H1 (cell line): Measurements from ENCODE around the gene HNF1B. TPM values are rescaled to one million over a fixed set of nuclear protein-coding genes. Genes with fewer than 3 reads are reported as not detected.

Experiments
- CTCF ChIA-PET: fragments of 300-600 bp; sonication (Branson Sonifier 250); formaldehyde crosslinking; loops from one replicate; lab custom pipeline; 2021; ENCODE audit not compliant: partially characterized antibody; lab: Charles Lee
- POLR2A ChIA-PET: fragments of 300-600 bp; sonication (Branson Sonifier 250); formaldehyde crosslinking; loops from one replicate; lab custom pipeline; 2021; ENCODE audit warnings: inconsistent platforms; ENCODE audit not compliant: partially characterized antibody; lab: Charles Lee
- DNase-seq, 2 experiments: peaks; one replicate each; pipeline versions ENCODE4 v3.0.0 to v3.0.0-alpha.2; 2010 to 2022; ENCODE audit warnings: low spot score in 2 of 2, low read depth in 1 of 2, mixed read lengths in 1 of 2
- FAIRE-seq: peaks from 2 replicates; lab custom pipeline; 2011; peaks lifted over from hg19 to GRCh38; lab: Jason Lieb, UNC
- H2AFZ ChIP-seq: 2 replicates; pipeline ENCODE4 v1.8.1; 2012; ENCODE audit warnings: low read length, inconsistent platforms
- H2AK5ac ChIP-seq: 2 replicates; pipeline ENCODE4 v1.6.1; 2013; ENCODE audit warnings: low read depth, low read length
- H2BK120ac ChIP-seq: replicated peaks from 2 replicates; pipeline ENCODE3; 2013; ENCODE audit warnings: low read depth, low read length, inconsistent platforms
- H2BK12ac ChIP-seq: 2 replicates; pipeline ENCODE4 v1.6.1; 2013; ENCODE audit warnings: low read depth, low read length
- H2BK15ac ChIP-seq: 2 replicates; pipeline ENCODE4 v1.6.1; 2013; ENCODE audit warnings: low read length
- H2BK20ac ChIP-seq: 2 replicates; pipeline ENCODE4 v1.6.1; 2013; ENCODE audit warnings: low read length
- H2BK5ac ChIP-seq: 2 replicates; pipeline ENCODE4 v1.6.1; 2013; ENCODE audit warnings: low read depth, low read length
- H3K14ac ChIP-seq: 2 replicates; pipeline ENCODE4 v1.6.1; 2013; ENCODE audit warnings: inconsistent platforms; ENCODE audit not compliant: insufficient read length
- H3K18ac ChIP-seq: 2 replicates; pipeline ENCODE4 v1.6.1; 2013; ENCODE audit warnings: low read length; ENCODE audit errors: extremely low read depth
- H3K23ac ChIP-seq: 2 replicates; pipeline ENCODE4 v1.6.1; 2013; ENCODE audit warnings: inconsistent platforms; ENCODE audit not compliant: insufficient read length
- H3K23me2 ChIP-seq: 2 replicates; pipeline ENCODE4 v1.6.1; 2013; ENCODE audit warnings: low read depth, low read length
- H3K27ac ChIP-seq: 2 replicates; pipeline ENCODE4 v1.6.1; 2011; ENCODE audit warnings: low read depth, low read length, inconsistent platforms
- H3K27me3 ChIP-seq, 4 experiments: replicated peaks in 1 of 4; 1 replicate in 1 of 4; 2 replicates in 3 of 4; pipeline versions ENCODE4 v1.6.1 to v1.8.1; 2011 to 2013; ENCODE audit warnings: low read length in 3 of 4, mild to moderate bottlenecking in 3 of 4, inconsistent platforms in 2 of 4, mixed read lengths in 2 of 4, moderate library complexity in 1 of 4; ENCODE audit not compliant: control insufficient read depth in 3 of 4, insufficient read depth in 3 of 4; ENCODE audit errors: extremely low read depth in 1 of 4
- H3K36me3 ChIP-seq, 4 experiments: 2 replicates each; pipeline versions ENCODE4 v1.6.1 to v1.8.1; 2011 to 2013; ENCODE audit warnings: mild to moderate bottlenecking in 4 of 4, low read length in 3 of 4, moderate library complexity in 2 of 4, control low read depth in 1 of 4, inconsistent platforms in 1 of 4; ENCODE audit not compliant: insufficient read depth in 4 of 4, control insufficient read depth in 2 of 4
- H3K4ac ChIP-seq: replicated peaks from 2 replicates; pipeline ENCODE3; 2013; ENCODE audit warnings: low read length, low read depth, mixed read lengths, inconsistent platforms; ENCODE audit not compliant: insufficient read length
- H3K4me1 ChIP-seq, 4 experiments: replicated peaks in 1 of 4; 1 replicate in 1 of 4; 2 replicates in 3 of 4; pipeline versions ENCODE4 v1.6.1 to v1.8.1; 2011 to 2013; ENCODE audit warnings: low read length in 3 of 4, inconsistent platforms in 2 of 4, mixed read lengths in 1 of 4; ENCODE audit not compliant: insufficient read depth in 4 of 4, control insufficient read depth in 3 of 4
- H3K4me2 ChIP-seq, 2 experiments: 2 replicates each; pipeline versions ENCODE4 v1.6.1 to v1.8.1; 2011 to 2013; ENCODE audit warnings: low read depth in 2 of 2, low read length in 2 of 2, control low read depth in 1 of 2, inconsistent platforms in 1 of 2, mild to moderate bottlenecking in 1 of 2; ENCODE audit not compliant: insufficient read depth in 1 of 2
- H3K4me3 ChIP-seq, 4 experiments: fragments of 200-600, 300-600 bp in 1 of 4; sonication (generic), shearing (Covaris generic), sonication (Bioruptor Twin) in 1 of 4; 2 replicates each; pipeline versions ENCODE4 v1.5.1 to v1.8.1; 2011 to 2016; ENCODE audit warnings: low read length in 4 of 4, low read depth in 3 of 4, control low read depth in 2 of 4, inconsistent platforms in 2 of 4, mild to moderate bottlenecking in 2 of 4, mixed read lengths in 1 of 4, moderate library complexity in 1 of 4; ENCODE audit not compliant: insufficient read depth in 2 of 4; ENCODE audit errors: extremely low read depth in 1 of 4
- H3K56ac ChIP-seq: replicated peaks from 2 replicates; pipeline ENCODE3; 2013; ENCODE audit warnings: low read depth, mild to moderate bottlenecking, mixed read lengths, low read length, inconsistent platforms; ENCODE audit not compliant: insufficient read length
- H3K79me1 ChIP-seq: 2 replicates; pipeline ENCODE4 v1.6.1; 2013; ENCODE audit warnings: low read depth, low read length, control low read depth
- H3K79me2 ChIP-seq, 2 experiments: 2 replicates each; pipeline versions ENCODE4 v1.6.1 to v1.8.1; 2012 to 2013; ENCODE audit warnings: low read length in 2 of 2, mild to moderate bottlenecking in 2 of 2, inconsistent platforms in 1 of 2; ENCODE audit not compliant: insufficient read depth in 2 of 2, control insufficient read depth in 1 of 2
- H3K9ac ChIP-seq, 4 experiments: replicated peaks in 1 of 4; 1 replicate in 1 of 4; 2 replicates in 3 of 4; pipeline versions ENCODE4 v1.6.1 to v1.8.1; 2011 to 2013; ENCODE audit warnings: low read depth in 3 of 4, low read length in 3 of 4, control low read depth in 2 of 4, mild to moderate bottlenecking in 2 of 4, moderate library complexity in 2 of 4, inconsistent platforms in 1 of 4; ENCODE audit errors: extremely low read depth in 1 of 4
- H3K9me3 ChIP-seq, 2 experiments: 2 replicates each; pipeline versions ENCODE4 v1.6.1 to v1.8.1; 2012 to 2013; ENCODE audit warnings: mild to moderate bottlenecking in 2 of 2, moderate library complexity in 2 of 2, control low read depth in 1 of 2, inconsistent platforms in 1 of 2, low read depth in 1 of 2, low read length in 1 of 2, mixed read lengths in 1 of 2; ENCODE audit not compliant: insufficient read depth in 2 of 2
- H4K20me1 ChIP-seq, 2 experiments: replicated peaks in 1 of 2; 2 replicates each; pipeline versions ENCODE3 to v1.8.1; 2011 to 2013; ENCODE audit warnings: inconsistent platforms in 2 of 2, low read length in 2 of 2, mild to moderate bottlenecking in 1 of 2; ENCODE audit not compliant: insufficient read depth in 2 of 2, control insufficient read depth in 1 of 2
- H4K5ac ChIP-seq: 2 replicates; pipeline ENCODE4 v1.6.1; 2013; ENCODE audit warnings: low read length, low read depth, mixed read lengths, inconsistent platforms; ENCODE audit not compliant: insufficient read length
- H4K8ac ChIP-seq: 2 replicates; pipeline ENCODE4 v1.8.0; 2013; ENCODE audit warnings: mild to moderate bottlenecking, moderate library complexity, low read length, inconsistent platforms; ENCODE audit not compliant: insufficient read depth; ENCODE audit errors: extremely low read depth
- H4K91ac ChIP-seq: replicated peaks from 2 replicates; pipeline ENCODE3; 2013; ENCODE audit warnings: low read length, mixed read lengths, inconsistent platforms; ENCODE audit not compliant: insufficient read length
- WGBS, 2 experiments: shearing (Covaris generic) in 1 of 2; methylation state at CpG; one replicate each; pipeline versions ENCODE4 v1.1.6 to v1.1.7; 2013 to 2015; ENCODE audit warnings: low lambda C conversion rate in 2 of 2, mixed read lengths in 2 of 2, inconsistent platforms in 1 of 2, low coverage in 1 of 2, missing lambda C conversion rate in 1 of 2; ENCODE audit not compliant: insufficient replicate concordance in 2 of 2, insufficient coverage in 1 of 2, insufficient read length in 1 of 2; ENCODE audit errors: extremely low coverage in 1 of 2, missing lambda C conversion rate in 1 of 2; 5-methylcytosine and 5-hydroxymethylcytosine counted together
- polyA plus RNA-seq, 7 experiments: library from polyadenylated mRNA; depleted of rRNA in 3 of 7; stranded (reverse) in 5 of 7; unstranded in 2 of 7; fragments of >200 nt in 5 of 7; fragments of 200-250 nt in 2 of 7; gene quantifications; 1 replicate in 5 of 7; 2 replicates in 1 of 7; 4 replicates in 1 of 7; pipeline versions ENCODE4 v1.2.1 to v1.2.3, GENCODE V29; 2011 to 2013; ENCODE audit warnings: missing spikeins in 2 of 7, mixed read lengths in 2 of 7
- total RNA-seq: library from RNA; stranded (reverse); fragmentation: NEBNext Ultra II Directional; extraction: Animal tissue kit (Norgen Biotek cat#: 25700); gene quantifications from 2 replicates; pipeline ENCODE4 v1.2.1, GENCODE V29; 2021

Gene HNF1B
- total and polyA plus RNA-seq, 2 of the 8 experiments (the other 6 are each of a cell fraction or from before 2014, with no cell fraction given), result 0.13 to 0.30 TPM

GRCh38 chr17:37768438-37768837 is 23.6 kb upstream of the HNF1B start:
- Histone ChIP-seq H2BK12ac (no peak overlapping the region), H3K36me3 (no peaks in the 10 kb centered on the region), H3K4me2 (no peak overlapping the region), H3K4ac (no peak overlapping the region), H3K56ac (no peak overlapping the region), H2BK15ac (no peak overlapping the region), H2AK5ac (no peak overlapping the region), H3K14ac (no peak overlapping the region), H3K4me3 (no peak overlapping the region), H3K4me1 (no peaks in the 10 kb centered on the region), H4K91ac (no peak overlapping the region), H2AFZ (no peak overlapping the region), H3K9ac (no peak overlapping the region), H2BK120ac (no peak overlapping the region), H3K79me1 (no peaks in the 10 kb centered on the region), H2BK20ac (no peak overlapping the region), H3K27me3 (no peaks in the 10 kb centered on the region; a peak in 2 of 7 replicates), H3K23me2 (no peaks in the 10 kb centered on the region; the same call in 1 of the 2 replicates), H2BK5ac (no peak overlapping the region), H3K18ac (no peak overlapping the region), H4K8ac (no peak overlapping the region), H4K20me1 (no peaks in the 10 kb centered on the region), H3K27ac (no peak overlapping the region), H4K5ac (no peak overlapping the region), H3K9me3 (peaks cover 6 to 16% of the 10 kb centered on the region in 2 experiments; a peak in 3 of 4 replicates), H3K79me2 (no peaks in the 10 kb centered on the region), H3K23ac (no peak overlapping the region)
- DNase-seq, result no peak
- WGBS, 2 experiments, result 78% methylated on average over 2 of the region's 2 CpGs; no CpG with 5 or more reads in 1 of the 2 experiments
- POLR2A ChIA-PET, result no interaction called here
- FAIRE-seq, result no peak
- CTCF ChIA-PET, result interaction anchor here (1.1 to 4.5 kb wide), 2 partner anchors 67 to 118 kb away, joined by 3 to 48 read pairs; no protein-coding TSS in a partner anchor
